Measurements from ENCODE around the gene GSG1.
A peak's percentile ranks its signal among the peaks of the same experiment; 100 is the strongest.
"Not testable (repeated sequence)": the region's sequence is repeated elsewhere in the genome, so short reads cannot be mapped to it uniquely, and the experiment has no call there.

The GSG1 gene

GRCh38 chr12:13084898-13085640 lies 18.4 kb downstream of the GSG1 start:
- no peak for TF ChIP-seq CTCF (IDR thresholded peaks at IDR 0.05; ENCODE audit: low read depth, low read length)
- Histone ChIP-seq H3K9me3 (no peaks in the 10 kb centered on the region), H3K27me3 (no peaks in the 10 kb centered on the region), H3K36me3 (no peaks in the 10 kb centered on the region), H3K4me1 (no peaks in the 10 kb centered on the region), H3K4me3 (ENCODE audit: low read depth, low read length) (no peak overlapping the region)
- no peak for DNase-seq

GRCh38 chr12:13083638-13084037 lies 19.8 kb downstream of the GSG1 start:
- DNase-seq; H3K4me3 ChIP-seq (ENCODE audit: low read depth, low read length); H3K9me3 ChIP-seq: not testable (repeated sequence)

DNA sequence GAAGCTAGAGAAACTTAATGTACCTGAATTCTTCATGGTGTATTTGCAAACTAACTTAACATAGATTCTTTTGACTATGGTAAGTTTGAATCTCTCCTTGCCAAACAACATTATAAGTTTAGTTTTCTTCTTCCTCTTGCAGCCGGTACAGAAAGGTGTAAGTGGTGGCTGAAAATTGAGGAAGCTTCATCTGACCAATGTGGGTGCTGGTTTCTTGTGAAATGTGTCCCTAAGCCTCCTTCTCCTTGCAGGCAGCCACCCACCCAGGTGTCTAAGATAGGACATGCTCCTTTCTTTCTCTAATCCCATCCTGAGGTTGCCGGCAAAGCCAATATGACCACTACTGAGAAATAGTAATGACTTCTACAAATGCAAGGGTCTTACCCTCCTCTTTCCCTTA lies 20.6 kb downstream of the GSG1 start:
- H3K9me3 ChIP-seq: no peaks in the 10 kb centered on the region
- H3K4me1 ChIP-seq: no peaks in the 10 kb centered on the region
- no peaks in the 10 kb centered on the region for H3K27me3 ChIP-seq
- no peak for DNase-seq
- TF ChIP-seq CTCF (IDR thresholded peaks at IDR 0.05; ENCODE audit: low read depth, low read length): no peak
- H3K36me3 ChIP-seq: no peaks in the 10 kb centered on the region
- H3K4me3 ChIP-seq (ENCODE audit: low read depth, low read length): no peak overlapping the region

More at GRCh38 chr12:13083638-13084037, 19.8 kb downstream of the GSG1 start:
- not testable (repeated sequence) for H3K36me3 ChIP-seq, H3K4me1 ChIP-seq, H3K27me3 ChIP-seq

- no peak overlapping the region for H3K4me3 ChIP-seq (ENCODE audit: low read depth, low read length)
- H3K9me3 ChIP-seq: no peaks in the 10 kb centered on the region
- H3K4me1 ChIP-seq: no peaks in the 10 kb centered on the region
- no peak for TF ChIP-seq CTCF (IDR thresholded peaks at IDR 0.05; ENCODE audit: low read depth, low read length)
- no peaks in the 10 kb centered on the region for H3K36me3 ChIP-seq
- H3K27me3 ChIP-seq: no peaks in the 10 kb centered on the region
- no peak for DNase-seq
These were observed 23.2 kb downstream of the GSG1 start for GRCh38 chr12:13080266-13080665.

DNA sequence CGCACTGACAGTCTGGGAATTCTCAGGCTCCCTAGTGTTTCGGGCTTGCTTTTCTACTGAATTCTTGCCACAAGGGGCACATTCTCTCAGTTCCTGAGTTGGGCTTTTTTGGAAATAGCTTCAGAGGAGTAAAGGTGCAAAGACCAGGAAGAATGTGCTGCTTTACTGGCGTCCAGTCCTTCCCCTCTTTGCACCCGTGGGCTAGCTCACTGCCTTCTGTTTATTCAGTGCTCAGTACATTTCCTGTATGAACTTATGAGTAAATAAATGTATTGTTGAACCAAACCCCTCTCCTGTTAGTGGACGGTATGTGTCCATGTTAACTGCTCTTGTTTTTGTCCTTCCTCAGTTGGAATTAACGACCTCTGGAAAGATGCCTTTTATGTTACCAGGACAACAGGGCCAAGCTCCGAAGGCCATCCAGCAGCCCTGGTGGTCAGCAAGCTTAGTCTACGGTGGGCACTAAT lies 24.0 kb downstream of the GSG1 start:
- DNase-seq: no peak
- H3K4me3 ChIP-seq (ENCODE audit: low read depth, low read length): no peak overlapping the region
- no peaks in the 10 kb centered on the region for H3K36me3 ChIP-seq
- H3K9me3 ChIP-seq: no peaks in the 10 kb centered on the region
- H3K27me3 ChIP-seq: no peaks in the 10 kb centered on the region
- no peaks in the 10 kb centered on the region for H3K4me1 ChIP-seq
- 0 out of 2 replicates have a peak, but pooled peaks have one; percentile 10 for TF ChIP-seq CTCF (IDR thresholded peaks at IDR 0.05; ENCODE audit: low read depth, low read length)

DNA sequence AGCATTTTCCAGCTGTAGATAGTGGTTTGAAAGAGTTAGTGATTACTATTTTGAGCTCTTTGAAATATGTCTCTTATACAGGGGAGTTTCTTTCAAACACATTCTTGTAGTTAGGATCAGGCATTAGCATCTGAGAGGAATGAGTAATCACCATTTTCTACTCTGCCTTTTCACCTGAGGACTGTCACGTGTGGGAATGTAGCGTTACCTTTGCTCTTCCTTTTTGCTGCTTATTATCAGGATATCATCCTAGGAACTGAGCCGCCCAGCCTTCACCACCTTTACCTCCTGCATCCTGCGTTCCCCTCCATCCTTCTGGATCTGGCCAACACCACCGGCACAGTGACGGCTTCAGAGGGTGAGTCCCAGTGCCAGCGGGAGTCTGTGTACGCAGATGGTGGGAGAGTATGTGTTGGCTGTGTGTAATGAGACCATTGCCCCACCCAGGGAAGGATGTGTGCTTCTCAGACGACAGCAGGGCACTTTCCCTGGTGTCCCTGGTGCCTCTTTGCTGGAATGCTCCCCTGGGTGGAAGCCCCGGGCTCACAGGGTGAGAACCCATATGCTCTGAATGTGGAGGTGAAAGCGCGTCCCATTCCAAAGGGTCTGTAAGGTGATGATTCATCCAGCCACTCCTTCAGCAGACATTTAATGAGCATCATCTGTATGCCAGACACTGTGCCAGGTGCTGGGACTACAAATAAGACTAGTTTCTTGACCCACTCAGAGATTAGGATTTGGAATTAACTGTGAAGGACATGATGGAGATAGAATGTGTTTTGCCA lies 27.5 kb downstream of the GSG1 start:
- Histone ChIP-seq H3K27me3 (no peaks in the 10 kb centered on the region), H3K9me3 (no peaks in the 10 kb centered on the region), H3K4me1 (no peaks in the 10 kb centered on the region), H3K4me3 (ENCODE audit: low read depth, low read length) (no peak overlapping the region), H3K36me3 (no peaks in the 10 kb centered on the region; the same call in 1 of the 2 replicates)
- no peak for TF ChIP-seq CTCF (IDR thresholded peaks at IDR 0.05; ENCODE audit: low read depth, low read length)
- no peak for DNase-seq
